ENCODE results near the gene APMAP. TPM values are rescaled to one million over a fixed set of nuclear protein-coding genes. Genes with fewer than 3 reads are reported as not detected.

APMAP gene
- total and polyA plus RNA-seq, 9 of the 15 experiments (the other 6 are each of a cell fraction or from before 2014, with no cell fraction given), result 6.7 to 18.2 (median 14.4) TPM

GRCh38 chr20:24971376-24972101, 21.0 kb downstream of the APMAP start (continued):
- TF ChIP-seq FOXP4 (CRISPR knock-in tag; IDR thresholded peaks at IDR 0.05; ENCODE audit: borderline replicate concordance), result no peak
- TF ChIP-seq MCM5 (IDR thresholded peaks at IDR 0.05; ENCODE audit: low read depth), result no peak

GRCh38 chr20:24970754-24971153, 21.8 kb downstream of the APMAP start:
- H3K9me1 ChIP-seq (ENCODE audit: control insufficient read depth, insufficient read depth, low read length), result no peaks in the 10 kb centered on the region
- no peak for FAIRE-seq
- no peak overlapping the region for H3K4me3 ChIP-seq
- no peaks in the 10 kb centered on the region for H3K4me1 ChIP-seq (replicated peaks in 1 of 2; ENCODE audit: control insufficient read depth in 2 of 2, insufficient read depth in 2 of 2, low read length in 2 of 2)
- no peaks in the 10 kb centered on the region for H3K9me3 ChIP-seq (replicated peaks; ENCODE audit: control insufficient read depth, insufficient read depth, low read depth, low read length)
- H3K79me2 ChIP-seq (ENCODE audit: control insufficient read depth, insufficient read depth, low read length), result no peaks in the 10 kb centered on the region
- peaks cover 39% of the 10 kb centered on the region; the same call in 2 of the 3 replicates for H3K36me3 ChIP-seq (ENCODE audit: control insufficient read depth, insufficient read depth, low read length)
- no peak overlapping the region for H3K4me2 ChIP-seq (ENCODE audit: insufficient read depth, low read length)
- no peaks in the 10 kb centered on the region for H3K27me3 ChIP-seq (ENCODE audit: control insufficient read depth in 2 of 2, insufficient read depth in 2 of 2, low read length in 2 of 2)
- H3K9ac ChIP-seq (ENCODE audit: insufficient read depth in 1 of 2, low read depth in 2 of 2, low read length in 2 of 2), result no peak overlapping the region
- BruUV-seq (replicated peaks), result no TSS peak
- in situ Hi-C loops (cut with MboI) (no loop called here), intact Hi-C loops (cut with micrococcal nuclease) (no loop called here)
- no peak for ATAC-seq
- 91% methylated on average over 4 of the region's 8 CpGs for WGBS (ENCODE audit: insufficient coverage, low coverage, missing lambda C conversion rate)
- no peaks in the 10 kb centered on the region for H4K20me1 ChIP-seq (replicated peaks; ENCODE audit: control insufficient read depth, insufficient read depth, low read length)
- ChIA-PET CTCF (ENCODE audit: low intra/inter-chr PET ratio) (no interaction called here), POLR2A (no interaction called here)
- DNase-seq (ENCODE audit: extremely low read depth in 1 of 4, low spot score in 3 of 4), result no peak
- TF ChIP-seq NR4A1 (CRISPR knock-in tag; IDR thresholded peaks at IDR 0.05) (no peak), NR4A1 (tag; IDR thresholded peaks at IDR 0.05) (no peak), MTA1 (IDR thresholded peaks at IDR 0.05; ENCODE audit: borderline replicate concordance) (no peak)
- no peak overlapping the region for H2AFZ ChIP-seq (ENCODE audit: low read depth, low read length)
- no peak overlapping the region for H3K27ac ChIP-seq (ENCODE audit: extremely low read depth, low read depth, low read length)

Measured in K562 (cell line).